H1 (cell line): ENCODE results near the gene MEA1. TPM values are rescaled to one million over a fixed set of nuclear protein-coding genes. Genes with fewer than 3 reads are reported as not detected.

ENCODE experiments used
- BACH1 ChIP-seq: IDR thresholded peaks from 2 replicates; pipeline ENCODE4 v1.6.1; 2012; ENCODE audit warnings: low read length, improper control_type of control experiment
- CREB1 ChIP-seq: IDR thresholded peaks from 2 replicates; pipeline ENCODE4 v1.6.1; 2012; ENCODE audit warnings: inconsistent platforms
- GABPA ChIP-seq: IDR thresholded peaks from 2 replicates; pipeline ENCODE4 v1.6.1; 2011; ENCODE audit warnings: mild to moderate bottlenecking, low read length, moderate library complexity, borderline replicate concordance; ENCODE audit not compliant: insufficient read depth
- HDAC2 ChIP-seq, 2 experiments: fragments of 300-600 bp in 1 of 2; sonication (generic) in 1 of 2; IDR thresholded peaks; 2 replicates each; pipeline ENCODE4 v1.6.1; 2011 to 2012; ENCODE audit warnings: low read depth in 2 of 2, low read length in 2 of 2, mild to moderate bottlenecking in 2 of 2, moderate library complexity in 2 of 2, borderline replicate concordance in 1 of 2, inconsistent platforms in 1 of 2
- KDM4A ChIP-seq: IDR thresholded peaks from one replicate; pipeline ENCODE4 v1.7.1; 2012; ENCODE audit warnings: low read depth, mild to moderate bottlenecking, moderate library complexity, low read length, inconsistent platforms; ENCODE audit not compliant: severe bottlenecking
- KDM5A ChIP-seq: fragments of 200-600 bp; IDR thresholded peaks from 2 replicates; pipeline ENCODE4 v1.7.1; 2012; ENCODE audit warnings: mild to moderate bottlenecking, low read length, inconsistent platforms, mixed read lengths
- POLR2A ChIP-seq, 2 experiments: IDR thresholded peaks; 1 replicate in 1 of 2; 2 replicates in 1 of 2; pipeline ENCODE4 v1.6.1; 2011; ENCODE audit warnings: low read depth in 2 of 2, low read length in 2 of 2, mild to moderate bottlenecking in 2 of 2; ENCODE audit errors: control extremely low read depth in 1 of 2
- RAD21 ChIP-seq, 2 experiments: IDR thresholded peaks in 1 of 2; conservative IDR thresholded peaks in 1 of 2; 2 replicates each; pipeline ENCODE4 v1.6.1; 2011; ENCODE audit warnings: low read depth in 2 of 2, low read length in 2 of 2, improper control_type of control experiment in 1 of 2, inconsistent platforms in 1 of 2, mild to moderate bottlenecking in 1 of 2, moderate library complexity in 1 of 2
- RXRA ChIP-seq: IDR thresholded peaks from 2 replicates; pipeline ENCODE4 v1.6.1; 2011; ENCODE audit warnings: low read depth, mild to moderate bottlenecking, low read length, moderate library complexity; ENCODE audit not compliant: insufficient read depth
- SIN3A ChIP-seq, 2 experiments: IDR thresholded peaks in 1 of 2; conservative IDR thresholded peaks in 1 of 2; 2 replicates each; pipeline ENCODE4 v1.6.1; 2011 to 2012; ENCODE audit warnings: low read length in 2 of 2, improper control_type of control experiment in 1 of 2, low read depth in 1 of 2, mild to moderate bottlenecking in 1 of 2
- SRF ChIP-seq: IDR thresholded peaks from 2 replicates; pipeline ENCODE4 v1.6.1; 2011; ENCODE audit warnings: mild to moderate bottlenecking, low read depth, low read length, moderate library complexity
- TAF7 ChIP-seq: optimal IDR thresholded peaks from 2 replicates; pipeline ENCODE3; 2011; ENCODE audit warnings: low read depth, mild to moderate bottlenecking, inconsistent platforms, low read length, moderate library complexity, borderline replicate concordance
- YY1 ChIP-seq: IDR thresholded peaks from 2 replicates; pipeline ENCODE4 v1.6.1; 2011; ENCODE audit warnings: low read depth, mild to moderate bottlenecking, low read length
- polyA plus RNA-seq, 7 experiments: library from polyadenylated mRNA; depleted of rRNA in 3 of 7; stranded (reverse) in 5 of 7; unstranded in 2 of 7; fragments of >200 nt in 5 of 7; fragments of 200-250 nt in 2 of 7; gene quantifications; 1 replicate in 5 of 7; 2 replicates in 1 of 7; 4 replicates in 1 of 7; pipeline versions ENCODE4 v1.2.1 to v1.2.3, GENCODE V29; 2011 to 2013; ENCODE audit warnings: missing spikeins in 2 of 7, mixed read lengths in 2 of 7
- total RNA-seq: library from RNA; stranded (reverse); fragmentation: NEBNext Ultra II Directional; extraction: Animal tissue kit (Norgen Biotek cat#: 25700); gene quantifications from 2 replicates; pipeline ENCODE4 v1.2.1, GENCODE V29; 2021
- TF ChIP-seq, protein P1 (sequence below): IDR thresholded peaks from 2 replicates; pipeline ENCODE4 v1.6.1; 2011; ENCODE audit warnings: low read depth, mild to moderate bottlenecking, low read length; ENCODE audit not compliant: insufficient read depth

Gene MEA1
- total and polyA plus RNA-seq, 2 of the 8 experiments (the other 6 are each of a cell fraction or from before 2014, with no cell fraction given): 94.2 to 96.4 TPM

DNA sequence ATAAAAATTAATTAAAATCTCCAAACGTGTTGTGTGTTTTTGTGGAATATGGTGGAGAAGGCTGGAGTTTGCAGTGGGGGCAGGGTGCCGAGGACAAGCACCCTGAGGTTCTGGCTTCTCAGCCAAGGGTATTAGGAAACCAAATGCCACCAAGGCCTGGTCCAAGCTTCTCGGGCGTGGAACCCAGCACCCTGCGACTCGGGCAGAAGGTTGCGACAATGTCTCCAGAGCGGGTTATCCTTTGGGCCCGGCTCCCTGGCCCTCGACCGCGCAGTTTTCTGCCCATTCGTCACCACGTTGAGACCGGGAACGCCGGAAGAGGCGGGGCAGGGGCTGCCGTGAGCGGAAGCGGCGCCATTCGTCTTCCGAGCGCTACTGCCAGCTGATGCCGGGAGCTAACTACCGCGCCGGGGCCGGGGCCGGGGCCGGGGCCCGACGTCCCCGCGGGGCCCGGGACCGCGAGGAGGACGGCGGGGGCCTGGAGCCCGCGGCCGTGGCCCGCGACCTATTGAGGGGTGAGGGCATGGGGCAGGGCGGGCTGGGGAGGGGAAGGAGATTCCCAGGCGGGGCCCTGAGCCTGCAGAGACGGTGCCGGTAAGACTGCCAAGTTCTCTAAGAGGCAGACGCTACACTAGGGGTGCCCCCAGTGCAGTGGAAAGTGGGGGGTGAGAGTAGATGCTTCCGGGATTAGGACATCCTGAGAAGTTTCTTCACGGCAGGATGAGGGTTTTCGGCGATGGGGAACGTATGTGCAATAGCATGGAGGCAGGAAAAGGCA, 7.7 kb upstream of the MEA1 start, which contains the start of gene RRP36 (continued):
- TF ChIP-seq SIN3A (conservative IDR thresholded peaks at IDR 0.05 in 1 of 2, IDR thresholded peaks at IDR 0.05 in 1 of 2; ENCODE audit: low read depth in 1 of 2, low read length in 2 of 2) (peak in 1 of 2 experiments; percentile 73; a peak in 2 of 4 replicates), BACH1 (no peak), KDM5A (no peak), SRF (no peak), YY1 (peak; percentile 88), GABPA (peak; percentile 87), RXRA (no peak), TAF7 (peak; percentile 53), RAD21 (IDR thresholded peaks at IDR 0.05 in 1 of 2, conservative IDR thresholded peaks at IDR 0.05 in 1 of 2; ENCODE audit: low read depth in 2 of 2, low read length in 2 of 2) (0 out of 4 replicates have a peak, but pooled peaks of 1 of the 2 experiments have one; percentile 1), KDM4A (peak; percentile 30), CREB1 (0 out of 2 replicates have a peak, but pooled peaks have one; percentile 53), POLR2A (IDR thresholded peaks at IDR 0.05; ENCODE audit: control extremely low read depth in 1 of 2, low read depth in 2 of 2, low read length in 2 of 2) (peak in 1 of 2 experiments; percentile 42; a peak in 1 of 3 replicates), HDAC2 (IDR thresholded peaks at IDR 0.05; ENCODE audit: borderline replicate concordance in 1 of 2, low read depth in 2 of 2, low read length in 2 of 2) (peak in 1 of 2 experiments; percentile 75; a peak in 1 of 4 replicates)
- TF ChIP-seq, protein P1, sequence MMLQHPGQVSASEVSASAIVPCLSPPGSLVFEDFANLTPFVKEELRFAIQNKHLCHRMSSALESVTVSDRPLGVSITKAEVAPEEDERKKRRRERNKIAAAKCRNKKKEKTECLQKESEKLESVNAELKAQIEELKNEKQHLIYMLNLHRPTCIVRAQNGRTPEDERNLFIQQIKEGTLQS: no peak
- TF ChIP-seq, all 59 proteins: peak for 15
